GM12864 (cell line): Measurements from ENCODE around the gene ACOT6.

ENCODE experiments used
- DNase-seq: peaks from one replicate; pipeline ENCODE4 v3.0.0-alpha.2; 2011; ENCODE audit warnings: low read depth
- H3K4me3 ChIP-seq: 2 replicates; pipeline ENCODE4 v1.5.1; 2011; ENCODE audit warnings: mild to moderate bottlenecking, low read depth, low read length, control low read depth
- CTCF ChIP-seq: IDR thresholded peaks from 2 replicates; pipeline ENCODE4 v1.5.1; 2011; ENCODE audit warnings: low read depth, mild to moderate bottlenecking, moderate library complexity, low read length, control low read depth, inconsistent platforms; ENCODE audit errors: missing control alignments

ACOT6 gene

GRCh38 chr14:73665130-73665529 is 52.8 kb downstream of the ACOT6 start:
- DNase-seq = no peak
- H3K4me3 ChIP-seq = no peak overlapping the region
- TF ChIP-seq CTCF = no peak

GRCh38 chr14:73666583-73666982 is 54.3 kb downstream of the ACOT6 start:
- no peak overlapping the region for H3K4me3 ChIP-seq
- TF ChIP-seq CTCF = no peak
- DNase-seq = no peak

- no peak for DNase-seq
- no peak overlapping the region for H3K4me3 ChIP-seq
- TF ChIP-seq CTCF = no peak
Measured at GRCh38 chr14:73667854-73668253, 55.5 kb downstream of the ACOT6 start.
